Smooth muscle cell (in vitro differentiated cells): ENCODE measurements around the gene OLIG2. TPM values are rescaled to one million over a fixed set of nuclear protein-coding genes. Genes with fewer than 3 reads are reported as not detected.

ENCODE experiments used
- DNase-seq: peaks from one replicate; lab custom pipeline; 2025; ENCODE audit not compliant: unreplicated experiment; lab: John Stamatoyannopoulos, UW
- H2AFZ ChIP-seq: fragments of 200-600 bp; sonication (generic); 2 replicates; pipeline ENCODE4 v1.6.0; 2016; ENCODE audit warnings: antibody characterized with exemption, low read depth, mild to moderate bottlenecking
- H3F3A ChIP-seq: fragments of 200-600 bp; sonication (generic); 2 replicates; pipeline ENCODE4 v1.6.0; 2017; ENCODE audit warnings: antibody characterized with exemption, low read depth
- H3K27ac ChIP-seq: fragments of 200-600 bp; sonication (generic); 2 replicates; pipeline ENCODE4 v1.5.1; 2016; ENCODE audit warnings: low read depth, mild to moderate bottlenecking
- H3K27me3 ChIP-seq: fragments of 200-600 bp; sonication (generic); 2 replicates; pipeline ENCODE4 v1.6.1; 2016; ENCODE audit warnings: low read depth, mild to moderate bottlenecking
- H3K36me3 ChIP-seq: fragments of 200-600 bp; sonication (generic); 2 replicates; pipeline ENCODE4 v1.5.1; 2016; ENCODE audit warnings: low read depth
- H3K4me1 ChIP-seq: fragments of 200-600 bp; sonication (generic); 2 replicates; pipeline ENCODE4 v1.5.1; 2016; ENCODE audit warnings: low read depth
- H3K4me2 ChIP-seq: fragments of 200-600 bp; sonication (generic); 2 replicates; pipeline ENCODE4 v1.6.0; 2016; ENCODE audit warnings: mild to moderate bottlenecking
- H3K4me3 ChIP-seq: fragments of 200-600 bp; sonication (generic); 2 replicates; pipeline ENCODE4 v1.5.1; 2016; ENCODE audit warnings: mild to moderate bottlenecking
- H3K79me2 ChIP-seq: fragments of 200-600 bp; sonication (generic); 2 replicates; pipeline ENCODE4 v1.6.0; 2016; ENCODE audit warnings: low read depth, mild to moderate bottlenecking
- H3K9ac ChIP-seq: fragments of 200-600 bp; sonication (generic); 2 replicates; pipeline ENCODE4 v1.6.0; 2016; ENCODE audit warnings: low read depth
- H3K9me3 ChIP-seq: fragments of 200-600 bp; sonication (generic); replicated peaks from 2 replicates; pipeline ENCODE4 v1.5.1; 2016; ENCODE audit warnings: low read depth
- H4K20me1 ChIP-seq: fragments of 200-600 bp; sonication (generic); 2 replicates; pipeline ENCODE4 v1.6.0; 2016; ENCODE audit warnings: low read depth
- WGBS: methylation state at CpG from one replicate; pipeline ENCODE4 v1.1.7; 2016; ENCODE audit warnings: low lambda C conversion rate; 5-methylcytosine and 5-hydroxymethylcytosine counted together
- polyA plus RNA-seq: library from polyadenylated mRNA; unstranded; fragments of >200 nt; fragmentation: Nextera tagmentation; extraction: Ambion mirVana; gene quantifications from 2 replicates; pipeline ENCODE4 v1.2.1, GENCODE V29; 2016
- total RNA-seq: library from RNA; depleted of rRNA; stranded (reverse); fragments of >200 nt; gene quantifications from 2 replicates; pipeline ENCODE4 v1.2.3, GENCODE V29; 2014
- TF ChIP-seq, protein P1 (sequence below): fragments of 200-600 bp; sonication (generic); IDR thresholded peaks from 2 replicates; pipeline ENCODE4 v1.5.1; 2017; ENCODE audit warnings: borderline replicate concordance, mild to moderate bottlenecking, antibody characterized with exemption; ENCODE audit not compliant: insufficient read depth, poor library complexity, severe bottlenecking

The OLIG2 gene
- total and polyA plus RNA-seq, 2 experiments from 2014 or later: not detected

DNA sequence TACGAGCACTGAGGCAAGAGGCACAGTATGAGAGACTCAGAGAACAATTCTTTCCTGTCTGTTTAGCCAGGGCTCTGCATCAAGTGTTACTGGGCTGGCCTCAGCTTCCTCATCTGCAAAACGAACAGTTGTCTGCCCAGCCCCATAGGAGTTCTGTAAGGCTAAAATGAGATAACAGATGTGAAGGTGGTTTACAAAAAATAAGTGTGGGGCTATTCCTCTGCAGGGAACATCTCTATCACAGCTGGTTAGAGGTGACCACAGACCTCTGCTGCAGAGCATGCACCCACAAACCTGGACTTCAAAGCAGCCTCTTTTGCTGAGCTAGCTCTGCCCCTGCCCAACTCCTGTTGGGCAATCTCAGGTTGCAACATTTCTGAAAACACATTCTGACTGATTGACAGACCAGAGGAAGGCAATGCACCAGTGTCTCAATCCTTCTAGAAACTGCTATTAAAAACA lies 33.7 kb downstream of the OLIG2 start:
- Histone ChIP-seq H3K9ac (no peak overlapping the region), H3K9me3 (no peaks in the 10 kb centered on the region), H2AFZ (no peak overlapping the region), H4K20me1 (no peaks in the 10 kb centered on the region), H3F3A (no peaks in the 10 kb centered on the region), H3K4me1 (no peaks in the 10 kb centered on the region), H3K27me3 (peaks cover 82% of the 10 kb centered on the region), H3K36me3 (no peaks in the 10 kb centered on the region), H3K4me3 (no peak overlapping the region), H3K79me2 (no peaks in the 10 kb centered on the region), H3K4me2 (no peak overlapping the region), H3K27ac (no peak overlapping the region)
- no peak for DNase-seq
- WGBS: 74% methylated on average over 2 of the region's 2 CpGs
- TF ChIP-seq, protein P1, sequence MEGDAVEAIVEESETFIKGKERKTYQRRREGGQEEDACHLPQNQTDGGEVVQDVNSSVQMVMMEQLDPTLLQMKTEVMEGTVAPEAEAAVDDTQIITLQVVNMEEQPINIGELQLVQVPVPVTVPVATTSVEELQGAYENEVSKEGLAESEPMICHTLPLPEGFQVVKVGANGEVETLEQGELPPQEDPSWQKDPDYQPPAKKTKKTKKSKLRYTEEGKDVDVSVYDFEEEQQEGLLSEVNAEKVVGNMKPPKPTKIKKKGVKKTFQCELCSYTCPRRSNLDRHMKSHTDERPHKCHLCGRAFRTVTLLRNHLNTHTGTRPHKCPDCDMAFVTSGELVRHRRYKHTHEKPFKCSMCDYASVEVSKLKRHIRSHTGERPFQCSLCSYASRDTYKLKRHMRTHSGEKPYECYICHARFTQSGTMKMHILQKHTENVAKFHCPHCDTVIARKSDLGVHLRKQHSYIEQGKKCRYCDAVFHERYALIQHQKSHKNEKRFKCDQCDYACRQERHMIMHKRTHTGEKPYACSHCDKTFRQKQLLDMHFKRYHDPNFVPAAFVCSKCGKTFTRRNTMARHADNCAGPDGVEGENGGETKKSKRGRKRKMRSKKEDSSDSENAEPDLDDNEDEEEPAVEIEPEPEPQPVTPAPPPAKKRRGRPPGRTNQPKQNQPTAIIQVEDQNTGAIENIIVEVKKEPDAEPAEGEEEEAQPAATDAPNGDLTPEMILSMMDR: no peak

GRCh38 chr21:33061233-33061632 lies 35.5 kb downstream of the OLIG2 start:
- TF ChIP-seq, protein P1: no peak
- no peak for DNase-seq
- H3F3A ChIP-seq: no peaks in the 10 kb centered on the region
- 95% methylated on average over 4 of the region's 4 CpGs for WGBS
- no peaks in the 10 kb centered on the region for H3K36me3 ChIP-seq
- H3K9ac ChIP-seq: no peak overlapping the region
- H3K4me1 ChIP-seq: no peaks in the 10 kb centered on the region
- no peak overlapping the region for H3K4me2 ChIP-seq
- peaks cover 84% of the 10 kb centered on the region for H3K27me3 ChIP-seq
- H3K9me3 ChIP-seq: no peaks in the 10 kb centered on the region
- no peaks in the 10 kb centered on the region for H4K20me1 ChIP-seq
- no peak overlapping the region for H2AFZ ChIP-seq
- H3K4me3 ChIP-seq: no peak overlapping the region
- no peaks in the 10 kb centered on the region for H3K79me2 ChIP-seq
- H3K27ac ChIP-seq: no peak overlapping the region

DNA sequence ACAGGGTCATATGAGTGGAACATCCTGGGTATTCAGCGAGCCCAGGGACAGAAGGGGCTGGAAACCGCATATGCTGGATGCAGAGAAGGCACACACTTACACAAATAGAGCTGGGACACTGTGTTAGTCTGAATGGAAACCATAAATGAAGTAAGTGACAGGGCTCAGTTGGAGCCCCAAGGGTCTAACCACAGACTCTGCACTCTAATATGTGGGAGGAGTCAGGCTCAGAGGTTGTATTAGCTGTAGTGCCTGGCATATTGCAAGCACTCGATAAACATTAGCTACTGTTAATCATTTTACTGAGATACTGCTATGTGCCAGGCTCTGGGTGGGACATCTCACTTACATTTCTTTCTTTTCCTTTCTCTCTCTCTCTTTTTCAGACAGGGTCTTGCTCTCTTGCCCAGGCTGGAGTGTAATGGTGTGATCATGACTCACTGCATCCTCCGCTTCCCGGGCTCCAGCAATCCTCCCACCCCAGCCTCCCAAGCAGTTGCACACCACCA lies 37.7 kb downstream of the OLIG2 start:
- H3K36me3 ChIP-seq: no peaks in the 10 kb centered on the region
- H3K79me2 ChIP-seq: no peaks in the 10 kb centered on the region
- peaks cover 97% of the 10 kb centered on the region for H3K27me3 ChIP-seq
- H3K4me3 ChIP-seq: no peak overlapping the region
- no peaks in the 10 kb centered on the region for H4K20me1 ChIP-seq
- no peak overlapping the region for H3K27ac ChIP-seq
- no peaks in the 10 kb centered on the region for H3F3A ChIP-seq
- H3K9ac ChIP-seq: no peak overlapping the region
- no peak overlapping the region for H3K4me2 ChIP-seq
- 91% methylated on average over 5 of the region's 5 CpGs for WGBS
- TF ChIP-seq, protein P1: no peak
- no peaks in the 10 kb centered on the region for H3K4me1 ChIP-seq
- DNase-seq: no peak
- no peak overlapping the region for H2AFZ ChIP-seq
- H3K9me3 ChIP-seq: no peaks in the 10 kb centered on the region
